GM11168 (cell line): ENCODE measurements around the gene PAQR5.
"Not testable (repeated sequence)": the region's sequence is repeated elsewhere in the genome, so short reads cannot be mapped to it uniquely, and the experiment has no call there.

Experiments used
- in situ Hi-C: fragments of 300-500 bp; cut with MboI; formaldehyde crosslinking; loops from one replicate; pipeline ENCODE4 v1.12.0; 2022; ENCODE audit warnings: low sequenced_read_pairs; ENCODE audit not compliant: unreplicated experiment

Gene PAQR5

GRCh38 chr15:69314131-69314530, 15.4 kb downstream of the PAQR5 start:
- in situ Hi-C loops: no loop called here

- in situ Hi-C loops: no loop called here
Observed at GRCh38 chr15:69314736-69315135, 16.0 kb downstream of the PAQR5 start.

- in situ Hi-C loops: no loop called here
Observed at GRCh38 chr15:69315402-69316110, 16.8 kb downstream of the PAQR5 start.

- in situ Hi-C loops: no loop called here
Observed at GRCh38 chr15:69316291-69316690, 17.6 kb downstream of the PAQR5 start.

DNA sequence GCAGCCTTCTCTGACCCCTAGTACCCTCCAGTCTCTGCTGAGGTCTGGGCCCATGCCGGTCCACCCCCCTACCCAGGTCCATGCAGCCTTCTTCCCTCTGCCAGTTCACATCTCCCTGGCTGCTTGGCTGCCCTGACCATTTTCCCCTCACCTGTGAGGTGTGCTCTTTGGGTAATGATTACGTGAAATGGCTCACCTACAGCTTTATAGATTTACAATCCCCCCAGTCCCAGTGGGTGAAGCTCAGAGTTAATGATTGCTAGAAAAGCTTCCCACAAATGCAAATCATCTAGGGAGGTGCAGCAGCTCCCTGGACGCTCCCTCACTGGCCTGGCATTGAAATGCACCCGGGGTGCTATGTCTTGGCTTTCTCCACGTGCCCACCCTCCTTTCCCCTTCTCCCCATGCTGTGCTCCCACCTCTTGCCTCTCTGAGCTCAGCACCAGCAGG, 18.7 kb downstream of the PAQR5 start:
- in situ Hi-C loops: no loop called here

- in situ Hi-C loops: no loop called here
Observed at GRCh38 chr15:69318033-69318432, 19.3 kb downstream of the PAQR5 start.

DNA sequence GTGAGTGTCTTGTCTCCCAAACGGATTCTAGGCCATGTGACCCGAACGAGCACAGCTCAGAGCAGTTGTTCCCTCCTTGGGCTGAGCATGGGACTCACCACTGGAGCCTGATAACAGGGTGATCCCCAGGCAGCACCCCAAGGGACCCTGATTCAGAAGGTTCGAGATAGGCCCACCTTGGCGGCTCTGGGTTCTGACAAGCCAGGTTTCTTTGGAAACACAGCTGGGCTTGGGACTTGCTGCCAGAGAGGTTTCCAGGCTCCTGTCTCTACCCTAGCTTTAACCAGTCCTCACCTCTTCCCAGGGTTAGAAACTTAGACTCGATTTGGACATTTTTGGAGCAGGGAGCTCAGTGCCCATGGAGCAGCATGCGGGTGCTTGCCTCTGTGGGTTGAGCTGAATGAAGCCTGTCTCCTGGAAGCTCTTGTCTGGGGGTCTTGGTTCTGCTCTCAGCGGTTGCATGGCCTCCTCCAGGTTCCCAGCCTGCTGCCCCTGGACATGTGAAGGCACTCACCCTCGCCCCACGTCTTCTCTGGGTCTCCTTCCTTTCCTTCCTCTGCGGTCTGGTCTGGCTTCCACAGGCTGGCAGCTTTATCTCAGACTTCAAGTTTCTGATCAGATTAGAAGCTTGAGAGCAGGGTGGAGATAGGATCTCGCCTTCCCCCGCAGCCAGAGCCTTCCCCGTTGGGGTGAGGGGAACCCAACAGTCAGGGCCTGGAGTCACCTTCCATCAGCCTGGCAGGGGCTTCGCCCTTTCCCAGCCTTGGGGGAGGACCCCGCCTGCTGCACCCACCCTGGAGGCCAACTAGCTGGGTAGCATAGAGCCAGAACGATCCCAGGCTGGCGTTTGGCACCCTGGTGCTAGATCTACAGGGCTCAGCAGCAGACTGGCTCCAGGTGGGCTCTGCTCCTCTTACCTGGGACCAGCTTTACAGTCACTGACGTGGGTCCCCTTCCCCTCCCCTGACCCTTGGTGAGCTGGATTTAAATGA, 21.0 kb downstream of the PAQR5 start:
- in situ Hi-C loops: no loop called here

GRCh38 chr15:69320977-69321554, 22.4 kb downstream of the PAQR5 start:
- in situ Hi-C loops: no loop called here

DNA sequence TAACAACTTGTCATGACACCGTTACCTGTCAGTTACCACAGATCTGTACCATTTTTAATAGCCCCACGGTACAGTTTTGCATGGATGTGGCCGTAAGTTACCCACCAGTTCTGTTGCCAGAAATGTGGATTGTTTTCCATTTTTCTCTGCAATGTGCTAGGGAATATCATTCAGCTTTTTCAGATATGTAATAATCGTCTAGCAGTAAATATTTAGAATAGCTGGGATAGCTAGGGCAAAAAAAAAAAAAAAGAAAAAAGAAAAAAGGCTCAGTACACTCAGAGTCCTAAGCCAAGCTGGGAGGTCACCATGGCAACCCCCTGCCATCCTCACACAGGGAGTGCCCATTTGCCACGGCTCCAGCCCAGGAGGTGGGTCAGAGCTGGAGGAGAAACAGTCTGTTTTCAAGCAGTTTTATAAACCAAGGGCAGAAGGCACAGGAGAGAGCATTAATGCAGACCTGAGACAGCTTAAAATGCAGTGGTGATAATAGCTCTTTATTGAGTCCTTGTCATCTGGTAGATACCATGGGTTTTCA, 25.2 kb downstream of the PAQR5 start:
- in situ Hi-C loops: no loop called here

DNA sequence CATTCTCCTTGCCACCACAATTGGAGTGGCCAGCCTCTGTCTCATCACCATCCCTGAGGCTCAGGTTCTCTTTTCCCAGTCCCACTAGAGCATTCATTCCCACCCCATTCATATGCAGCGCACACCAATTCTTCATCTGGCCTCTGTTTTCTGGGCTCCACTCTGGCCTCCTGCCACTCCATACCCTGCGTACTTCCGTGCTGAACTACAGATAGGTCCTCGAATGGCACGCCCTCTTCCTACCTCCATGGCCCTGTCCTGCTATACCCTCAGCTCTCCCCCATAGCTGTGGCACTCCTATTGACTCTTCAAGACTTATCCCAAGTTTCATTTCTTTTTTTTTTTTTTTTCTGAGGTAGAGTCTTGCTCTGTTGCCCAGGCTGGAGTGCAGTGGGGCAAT, 25.9 kb downstream of the PAQR5 start:
- in situ Hi-C loops: no loop called here

DNA sequence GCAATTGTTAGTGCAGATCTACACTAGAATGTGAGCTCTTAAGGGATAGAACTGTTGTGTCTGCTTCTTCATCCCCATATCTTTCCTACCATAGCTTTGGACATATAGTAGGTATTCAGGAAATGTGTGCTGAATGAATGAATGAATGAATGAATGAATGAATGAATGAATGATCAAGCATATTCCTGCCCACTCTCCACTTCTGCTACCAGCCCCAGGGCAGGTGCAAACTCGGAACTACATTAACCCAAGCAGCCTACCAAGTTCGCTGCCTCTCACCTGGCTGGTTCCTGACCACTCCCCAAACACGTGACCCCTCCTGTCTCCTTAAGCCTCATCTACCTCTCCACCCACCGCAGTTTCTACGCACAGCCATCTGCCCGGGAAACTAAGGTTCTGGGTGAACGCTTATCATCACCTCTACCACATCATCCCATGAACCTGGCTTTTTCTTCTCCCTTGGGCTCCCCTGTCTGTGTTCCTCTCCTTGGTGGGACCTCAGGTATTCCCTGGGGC, 26.8 kb downstream of the PAQR5 start:
- in situ Hi-C loops: no loop called here

DNA sequence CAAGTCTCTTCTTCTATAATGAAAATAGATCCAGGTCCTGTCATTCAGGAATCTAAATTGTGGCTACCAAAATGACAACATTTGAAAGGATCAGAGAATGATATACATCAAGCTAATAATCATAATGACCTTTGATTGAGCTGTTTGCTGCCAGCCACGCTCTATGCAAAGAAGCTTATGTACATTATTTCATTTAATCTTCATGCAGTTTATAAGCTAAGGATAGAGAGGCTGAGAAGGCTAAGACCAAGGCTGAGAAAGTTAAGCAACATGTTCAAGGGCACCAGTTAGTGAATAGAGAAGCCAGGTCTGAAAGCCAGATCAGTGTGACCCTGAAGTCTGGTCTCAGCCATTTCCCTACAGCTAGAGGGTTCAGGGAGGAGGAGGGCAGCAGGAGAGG, 29.4 kb downstream of the PAQR5 start:
- in situ Hi-C loops: no loop called here

DNA sequence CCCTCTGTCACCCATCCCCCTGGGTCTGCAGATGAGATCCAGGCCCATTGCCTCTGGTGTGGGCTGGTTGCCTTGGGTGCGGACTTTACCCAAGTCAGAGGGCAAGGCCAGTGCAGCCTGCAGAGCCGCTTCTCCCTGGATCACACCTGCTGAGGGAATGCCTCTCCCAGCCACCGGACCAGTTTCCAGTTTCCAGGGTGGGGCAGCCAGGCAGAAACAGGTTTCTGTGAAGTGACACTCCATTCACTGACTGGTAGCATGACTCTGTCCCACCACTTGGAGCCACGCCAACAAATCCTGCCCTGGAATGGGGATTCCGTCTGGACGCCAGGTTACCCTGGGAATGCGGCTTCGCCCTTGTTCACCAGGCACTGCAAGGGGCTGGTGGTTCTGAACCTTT, 30.0 kb downstream of the PAQR5 start:
- in situ Hi-C loops: no loop called here

DNA sequence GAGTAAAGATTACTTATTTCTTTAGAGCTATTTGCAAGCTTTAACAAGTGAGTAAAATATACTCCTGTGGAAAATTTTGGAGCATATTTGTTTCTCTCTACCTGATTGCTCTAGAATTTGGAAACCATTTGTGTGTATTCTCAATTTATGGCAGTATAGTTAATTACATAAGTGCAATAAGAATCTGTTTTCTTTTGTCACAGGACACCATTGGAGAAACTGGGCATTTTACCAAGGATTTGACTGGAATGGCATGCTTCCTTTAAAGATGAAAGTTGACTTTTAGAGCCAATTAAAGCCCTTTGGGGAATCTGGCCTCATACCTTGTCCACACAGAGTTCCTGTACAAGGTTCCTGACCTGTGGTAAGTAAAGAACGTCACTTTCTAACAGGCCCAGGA, 38.4 kb downstream of the PAQR5 start:
- in situ Hi-C loops: no loop called here

GRCh38 chr15:69338535-69339213, 40.0 kb downstream of the PAQR5 start:
- in situ Hi-C loops: no loop called here

DNA sequence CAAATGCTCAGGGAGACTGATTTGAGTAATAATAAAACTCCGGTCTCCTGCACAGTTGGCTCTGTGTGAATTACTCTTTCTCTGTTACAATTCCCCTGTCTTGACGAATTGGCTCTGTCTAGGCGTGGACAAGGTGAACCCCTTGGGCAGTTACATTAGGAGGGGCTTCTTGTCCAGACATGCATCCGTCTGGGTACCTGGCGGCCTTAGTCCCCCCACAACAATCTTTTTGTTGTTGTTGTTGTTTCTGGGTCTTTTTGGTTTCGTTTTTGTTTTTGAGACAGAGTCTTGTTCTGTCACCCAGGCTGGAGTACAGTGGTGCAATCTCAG, 40.5 kb downstream of the PAQR5 start:
- in situ Hi-C loops: not testable (repeated sequence)

- in situ Hi-C loops: no loop called here
Observed at GRCh38 chr15:69340243-69340900, 41.7 kb downstream of the PAQR5 start.

- in situ Hi-C loops: no loop called here
Observed at GRCh38 chr15:69341356-69341755, 42.6 kb downstream of the PAQR5 start.

- in situ Hi-C loops: no loop called here
Observed at GRCh38 chr15:69342460-69343076, 43.9 kb downstream of the PAQR5 start.
